Measurements from ENCODE around the gene GNB1. TPM values are rescaled to one million over a fixed set of nuclear protein-coding genes. Genes with fewer than 3 reads are reported as not detected.
A peak's percentile ranks its signal among the peaks of the same experiment; 100 is the strongest.

Gene GNB1
- total RNA-seq, 1 donor from 2014 or later, result 116 TPM

GRCh38 chr1:1842360-1843146 lies 48.3 kb downstream of the GNB1 start:
- FAIRE-seq, result no peak

GRCh38 chr1:1841575-1841995 lies 49.3 kb downstream of the GNB1 start:
- Histone ChIP-seq H3K27me3 (ENCODE audit: control insufficient read depth, insufficient read depth, low read length) (no peaks in the 10 kb centered on the region), H3K4me3 (ENCODE audit: low read depth, low read length) (no peak overlapping the region), H3K36me3 (ENCODE audit: control insufficient read depth, insufficient read depth, low read length) (peaks cover 3% of the 10 kb centered on the region)
- FAIRE-seq, result no peak
- DNase-seq (ENCODE audit: low read depth), result no peak
- no peak for TF ChIP-seq CTCF (IDR thresholded peaks at IDR 0.05; ENCODE audit: insufficient read depth, low read length, severe bottlenecking)

More at GRCh38 chr1:1842360-1843146, 48.3 kb downstream of the GNB1 start:
- TF ChIP-seq CTCF (IDR thresholded peaks at IDR 0.05; ENCODE audit: insufficient read depth, low read length, severe bottlenecking), result no peak
- DNase-seq (ENCODE audit: low read depth), result no peak
- Histone ChIP-seq H3K27me3 (ENCODE audit: control insufficient read depth, insufficient read depth, low read length) (no peaks in the 10 kb centered on the region), H3K4me3 (ENCODE audit: low read depth, low read length) (no peak overlapping the region), H3K36me3 (ENCODE audit: control insufficient read depth, insufficient read depth, low read length) (peaks cover 3% of the 10 kb centered on the region)

DNA sequence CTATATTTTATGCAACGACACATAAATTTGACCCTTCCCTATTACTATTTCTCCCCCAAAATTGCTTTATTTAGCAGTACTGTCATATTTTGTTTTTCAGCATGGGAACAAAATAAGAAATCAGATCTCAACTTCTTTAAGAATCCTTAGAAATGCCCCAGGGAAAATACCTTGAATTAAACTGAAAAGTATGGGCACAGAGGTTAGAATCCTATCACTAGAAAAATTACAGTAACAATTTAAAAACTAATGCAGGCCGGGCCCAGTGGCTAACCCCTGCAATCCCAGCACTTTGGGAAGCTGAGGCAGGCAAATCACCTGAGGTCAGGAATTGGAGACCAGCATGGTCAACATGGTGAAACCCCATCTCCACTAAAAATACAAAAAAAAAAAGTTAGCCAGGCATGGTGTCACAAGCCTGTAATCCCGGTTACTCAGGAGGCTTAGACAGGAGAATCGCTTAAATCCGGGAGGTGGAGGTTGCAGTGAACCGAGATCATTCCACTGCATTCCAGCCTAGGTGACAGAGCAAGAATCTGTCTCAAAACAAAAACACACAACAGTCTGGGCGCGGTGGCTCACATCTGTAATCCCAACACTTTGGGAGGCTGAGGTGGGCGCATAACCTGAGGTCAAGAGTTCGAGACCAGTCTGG lies 51.4 kb downstream of the GNB1 start:
- no peaks in the 10 kb centered on the region for H3K27me3 ChIP-seq (ENCODE audit: control insufficient read depth, insufficient read depth, low read length)
- H3K4me3 ChIP-seq (ENCODE audit: low read depth, low read length), result no peak overlapping the region
- FAIRE-seq (no peak), DNase-seq (ENCODE audit: low read depth) (no peak)
- H3K36me3 ChIP-seq (ENCODE audit: control insufficient read depth, insufficient read depth, low read length), result peaks cover 1% of the 10 kb centered on the region
- no peak for TF ChIP-seq CTCF (IDR thresholded peaks at IDR 0.05; ENCODE audit: insufficient read depth, low read length, severe bottlenecking)

DNA sequence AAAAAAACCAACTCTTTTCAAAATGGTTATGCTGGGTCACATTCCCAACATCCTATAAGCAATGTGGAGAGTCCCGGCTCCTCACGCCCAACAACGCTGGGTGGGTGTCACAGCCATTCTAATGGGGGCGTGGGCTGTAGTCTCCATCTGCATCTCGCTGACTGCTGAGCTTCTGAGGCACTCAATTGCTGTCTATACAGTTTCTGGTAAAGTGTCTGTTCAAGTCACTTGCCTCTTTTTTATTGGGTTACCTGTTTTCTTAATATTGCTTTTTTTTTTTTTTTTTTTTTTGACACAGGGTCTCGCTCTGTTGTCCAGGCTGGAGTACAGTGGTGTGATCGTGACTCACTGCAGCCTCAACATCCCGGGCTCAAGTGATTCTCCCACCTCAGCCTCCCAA lies 54.8 kb downstream of the GNB1 start:
- FAIRE-seq (no peak), DNase-seq (ENCODE audit: low read depth) (no peak)
- TF ChIP-seq CTCF (IDR thresholded peaks at IDR 0.05; ENCODE audit: insufficient read depth, low read length, severe bottlenecking), result no peak
- no peak overlapping the region for H3K4me3 ChIP-seq (ENCODE audit: low read depth, low read length)
- H3K27me3 ChIP-seq (ENCODE audit: control insufficient read depth, insufficient read depth, low read length), result no peaks in the 10 kb centered on the region
- peaks cover 9% of the 10 kb centered on the region for H3K36me3 ChIP-seq (ENCODE audit: control insufficient read depth, insufficient read depth, low read length)

DNA sequence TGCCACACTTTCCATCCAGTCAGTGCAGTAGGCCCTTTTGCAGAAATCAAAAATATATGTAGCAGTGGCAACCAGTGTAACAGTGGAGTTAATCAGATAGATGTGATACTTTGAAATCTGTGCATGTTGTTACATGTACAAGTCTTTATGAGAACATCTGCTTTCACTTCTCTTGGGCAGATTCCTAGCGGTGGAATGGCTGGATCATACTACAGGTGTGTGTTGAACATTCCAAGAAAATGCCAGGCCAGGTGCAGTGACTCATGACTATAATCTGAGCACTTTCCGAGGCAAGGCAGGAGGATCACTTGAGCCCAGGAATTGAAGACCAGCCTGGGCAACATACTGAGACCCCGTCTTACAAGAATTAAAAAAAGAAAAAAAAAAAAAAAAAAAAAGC lies 55.3 kb downstream of the GNB1 start:
- DNase-seq (ENCODE audit: low read depth), result peak; percentile 93
- H3K36me3 ChIP-seq (ENCODE audit: control insufficient read depth, insufficient read depth, low read length), result peaks cover 9% of the 10 kb centered on the region
- no peak for TF ChIP-seq CTCF (IDR thresholded peaks at IDR 0.05; ENCODE audit: insufficient read depth, low read length, severe bottlenecking)
- no peaks in the 10 kb centered on the region for H3K27me3 ChIP-seq (ENCODE audit: control insufficient read depth, insufficient read depth, low read length)
- H3K4me3 ChIP-seq (ENCODE audit: low read depth, low read length), result no peak overlapping the region
- FAIRE-seq, result peak; percentile 75
